GM21529 (cell line): ENCODE measurements around the gene AXIN2.
"Not testable (repeated sequence)": the region's sequence is repeated elsewhere in the genome, so short reads cannot be mapped to it uniquely, and the experiment has no call there.

Experiments used
- ATAC-seq: cut with Tn5 transposase; IDR thresholded peaks from one replicate; pipeline ENCODE4 v1.9.1; 2021; ENCODE audit not compliant: unreplicated experiment

Gene AXIN2

DNA sequence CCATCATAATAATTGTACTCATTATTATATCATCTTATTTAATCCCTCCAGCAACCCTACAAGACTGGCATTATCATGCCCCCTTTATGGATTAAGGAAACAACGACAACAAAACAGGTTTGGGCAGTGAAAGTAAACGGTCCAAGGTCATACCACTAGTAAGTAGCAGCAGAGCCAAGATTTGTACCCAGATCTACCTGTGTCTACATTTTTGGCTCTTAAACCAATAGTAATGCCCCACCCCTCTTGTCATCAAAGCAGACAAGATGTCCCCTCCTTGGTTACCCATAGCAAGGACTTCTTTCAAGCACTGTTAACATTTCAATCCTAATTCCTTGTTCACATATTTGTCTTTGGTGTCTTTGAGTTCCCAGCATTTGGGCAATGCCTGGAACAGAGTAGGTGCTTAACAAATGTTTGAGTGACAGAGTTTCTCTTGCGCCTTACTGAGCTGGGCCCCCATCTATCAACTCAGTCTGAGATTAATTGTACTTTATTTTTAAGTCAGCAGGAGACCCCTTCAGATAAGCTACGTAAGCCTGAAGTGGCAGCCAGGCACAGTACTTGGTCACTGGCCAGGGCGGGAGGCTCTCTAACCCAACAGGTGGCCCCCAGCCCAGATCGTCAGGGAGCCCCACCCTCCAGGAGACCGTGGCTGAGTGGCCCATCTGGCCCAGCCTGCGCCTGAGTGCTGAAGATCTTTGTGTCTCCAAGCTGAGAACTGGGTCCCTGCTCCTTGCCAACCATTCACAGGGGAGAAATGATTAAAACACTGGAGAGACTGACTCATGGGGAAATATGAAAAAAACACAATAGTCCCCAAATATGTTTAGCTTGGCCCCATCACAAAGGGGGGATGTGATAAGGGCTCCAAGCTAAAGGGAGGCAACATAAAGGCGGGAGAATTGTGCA, 75.8 kb downstream of the AXIN2 start:
- ATAC-seq: no peak

- ATAC-seq: not testable (repeated sequence)
Measured at GRCh38 chr17:65484405-65484804, 77.0 kb downstream of the AXIN2 start.

DNA sequence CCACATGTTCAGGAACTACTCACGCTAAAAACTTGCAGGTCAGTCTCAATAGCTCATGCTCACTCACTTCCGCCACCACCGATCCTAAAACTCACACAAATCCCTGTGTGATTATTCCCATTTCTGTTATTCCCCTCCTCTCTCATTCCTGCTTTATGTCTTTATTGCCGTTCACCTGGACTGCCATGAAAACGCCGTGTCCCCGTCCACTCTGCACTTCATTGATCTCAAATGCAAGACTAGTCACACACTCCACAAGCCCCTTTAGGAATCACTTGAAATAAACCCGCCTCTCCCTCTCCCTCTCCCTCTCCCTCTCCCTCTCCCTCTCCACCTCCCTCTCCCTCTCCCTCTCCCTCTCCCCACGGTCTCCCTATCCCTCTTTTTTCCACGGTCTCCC, 78.0 kb downstream of the AXIN2 start:
- ATAC-seq: no peak

- ATAC-seq: no peak
Measured at GRCh38 chr17:65482201-65482600, 79.2 kb downstream of the AXIN2 start.

- no peak for ATAC-seq
Measured at GRCh38 chr17:65479282-65479681, 82.2 kb downstream of the AXIN2 start.
